BJ (cell line): Measurements from ENCODE around the gene MYO15B. TPM values are rescaled to one million over a fixed set of nuclear protein-coding genes. Genes with fewer than 3 reads are reported as not detected.

Experiments used
- CTCF ChIA-PET: fragments of 350-600 bp; formaldehyde crosslinking; extraction: SDS; loops from one replicate; lab custom pipeline; 2021; ENCODE audit warnings: antibody characterized with exemption, inconsistent platforms; lab: Yijun Ruan, JAX
- POLR2A ChIA-PET: fragments of 300-600 bp; sonication (Branson Sonifier 250); formaldehyde crosslinking; extraction: SDS; loops from one replicate; lab custom pipeline; 2021; ENCODE audit warnings: antibody characterized with exemption; lab: Charles Lee
- DNase-seq: peaks from one replicate; pipeline ENCODE4 v3.0.0-alpha.2; 2011; ENCODE audit warnings: low read depth
- H3K27me3 ChIP-seq: 2 replicates; pipeline ENCODE4 v1.6.0; 2011; ENCODE audit warnings: low read length; ENCODE audit not compliant: control insufficient read depth, insufficient read depth
- H3K36me3 ChIP-seq: 2 replicates; pipeline ENCODE4 v1.5.1; 2011; ENCODE audit warnings: low read length; ENCODE audit not compliant: control insufficient read depth, insufficient read depth
- H3K4me3 ChIP-seq: 2 replicates; pipeline ENCODE4 v1.5.1; 2011; ENCODE audit warnings: low read depth, mild to moderate bottlenecking, control low read depth, low read length
- CTCF ChIP-seq: IDR thresholded peaks from 2 replicates; pipeline ENCODE4 v1.5.1; 2011; ENCODE audit warnings: low read depth, mild to moderate bottlenecking, control low read depth, inconsistent platforms, low read length, moderate library complexity; ENCODE audit not compliant: insufficient read depth
- polyA plus RNA-seq: library from polyadenylated mRNA; depleted of rRNA; stranded (reverse); fragments of >200 nt; gene quantifications from 2 replicates; pipeline ENCODE4 v1.2.3, GENCODE V29; 2011

The MYO15B gene
- polyA plus RNA-seq, 1 experiment: 1.3 TPM

GRCh38 chr17:75624714-75625345 lies 37.2 kb downstream of the MYO15B start:
- Histone ChIP-seq H3K36me3 (peaks cover 5% of the 10 kb centered on the region), H3K4me3 (no peak overlapping the region), H3K27me3 (no peaks in the 10 kb centered on the region; the same call in 1 of the 2 replicates)
- ChIA-PET POLR2A (no interaction called here), CTCF (interaction anchor here (1.0 to 21.7 kb wide), 12 partner anchors 8 to 159 kb away, joined by 3 to 502 read pairs (median 4); partner anchors contain the start of gene SMIM5)
- no peak for TF ChIP-seq CTCF
- no peak for DNase-seq

- ChIA-PET POLR2A (no interaction called here), CTCF (interaction anchor here (0.8 to 21.7 kb wide), 13 partner anchors 7 to 158 kb away, joined by 3 to 502 read pairs (median 4); partner anchors contain the start of gene SMIM5)
- peaks cover 10% of the 10 kb centered on the region for H3K36me3 ChIP-seq
- H3K27me3 ChIP-seq: no peaks in the 10 kb centered on the region; the same call in 1 of the 2 replicates
- DNase-seq: no peak
- TF ChIP-seq CTCF: peak; percentile 81
- no peak overlapping the region for H3K4me3 ChIP-seq
These were observed 38.4 kb downstream of the MYO15B start for GRCh38 chr17:75625813-75626486.

- Histone ChIP-seq H3K36me3 (peaks cover 13% of the 10 kb centered on the region), H3K4me3 (no peak overlapping the region), H3K27me3 (no peaks in the 10 kb centered on the region)
- ChIA-PET POLR2A (no interaction called here), CTCF (interaction anchor here (0.8 to 21.7 kb wide), 3 partner anchors 27 to 122 kb away, joined by 3 to 502 read pairs (median 6); no protein-coding TSS in a partner anchor)
- DNase-seq: no peak
- TF ChIP-seq CTCF: no peak
These were observed 39.0 kb downstream of the MYO15B start for GRCh38 chr17:75626496-75627038.

GRCh38 chr17:75627094-75627493 lies 39.5 kb downstream of the MYO15B start:
- no peak for DNase-seq
- ChIA-PET CTCF (interaction anchor here (0.8 to 21.7 kb wide), 2 partner anchors 26 to 121 kb away, joined by 3 to 502 read pairs; no protein-coding TSS in a partner anchor), POLR2A (no interaction called here)
- Histone ChIP-seq H3K36me3 (peaks cover 13% of the 10 kb centered on the region), H3K4me3 (no peak overlapping the region), H3K27me3 (no peaks in the 10 kb centered on the region)
- TF ChIP-seq CTCF: no peak

GRCh38 chr17:75628425-75628824 lies 40.8 kb downstream of the MYO15B start:
- DNase-seq: no peak
- ChIA-PET CTCF (interaction anchor here (0.6 to 21.7 kb wide), 4 partner anchors 9 to 207 kb away, joined by 3 to 502 read pairs (median 11); no protein-coding TSS in a partner anchor), POLR2A (no interaction called here)
- H3K4me3 ChIP-seq: no peak overlapping the region
- no peak for TF ChIP-seq CTCF
- no peaks in the 10 kb centered on the region for H3K27me3 ChIP-seq
- H3K36me3 ChIP-seq: peaks cover 13% of the 10 kb centered on the region
